Progenitor cell of endocrine pancreas (in vitro differentiated cells): Measurements from ENCODE around the gene TMEM143. TPM values are rescaled to one million over a fixed set of nuclear protein-coding genes. Genes with fewer than 3 reads are reported as not detected.
"Not testable (repeated sequence)": the region's sequence is repeated elsewhere in the genome, so short reads cannot be mapped to it uniquely, and the experiment has no call there.

Experiments used
- DNase-seq: peaks from one replicate; pipeline ENCODE4 v3.0.0; 2021; ENCODE audit warnings: low spot score; ENCODE audit not compliant: unreplicated experiment
- H3K27ac Mint-ChIP-seq: 2 replicates; pipeline ENCODE4 v1.8.0; 2021; ENCODE audit warnings: mild to moderate bottlenecking, moderate library complexity, mixed read lengths
- H3K27me3 Mint-ChIP-seq: 2 replicates; pipeline ENCODE4 v1.8.0; 2021; ENCODE audit warnings: mixed read lengths
- H3K36me3 Mint-ChIP-seq: 2 replicates; pipeline ENCODE4 v1.8.0; 2022; ENCODE audit warnings: mixed read lengths; ENCODE audit not compliant: insufficient read depth
- H3K4me1 Mint-ChIP-seq: 2 replicates; pipeline ENCODE4 v1.8.0; 2021; ENCODE audit warnings: low read depth, mixed read lengths
- H3K4me3 Mint-ChIP-seq: 2 replicates; pipeline ENCODE4 v1.8.0; 2021; ENCODE audit warnings: low read depth, mild to moderate bottlenecking, moderate library complexity, mixed read lengths
- H3K9me3 Mint-ChIP-seq: 2 replicates; pipeline ENCODE4 v1.8.0; 2021; ENCODE audit warnings: low read depth, mixed read lengths
- total RNA-seq: library from RNA; stranded (reverse); gene quantifications from 2 replicates; pipeline ENCODE4 v1.2.1, GENCODE V29; 2021
- TF ChIP-seq, protein P1 (sequence below): fragments of 200-600 bp; sonication (generic); IDR thresholded peaks from one replicate; pipeline ENCODE4 v1.5.0; 2021; ENCODE audit warnings: antibody characterized with exemption, mild to moderate bottlenecking; ENCODE audit not compliant: unreplicated experiment

The TMEM143 gene
- total RNA-seq, 1 donor from 2014 or later: 9.5 TPM

- DNase-seq: peak; percentile 96
- peak overlapping the region; percentile 95 for H3K27ac Mint-ChIP-seq
- no peaks in the 10 kb centered on the region for H3K36me3 Mint-ChIP-seq
- peaks cover 16% of the 10 kb centered on the region for H3K27me3 Mint-ChIP-seq
- H3K4me1 Mint-ChIP-seq: peaks cover 9% of the 10 kb centered on the region
- no peaks in the 10 kb centered on the region for H3K9me3 Mint-ChIP-seq
- peak overlapping the region; percentile 85 for H3K4me3 Mint-ChIP-seq
- TF ChIP-seq, protein P1, sequence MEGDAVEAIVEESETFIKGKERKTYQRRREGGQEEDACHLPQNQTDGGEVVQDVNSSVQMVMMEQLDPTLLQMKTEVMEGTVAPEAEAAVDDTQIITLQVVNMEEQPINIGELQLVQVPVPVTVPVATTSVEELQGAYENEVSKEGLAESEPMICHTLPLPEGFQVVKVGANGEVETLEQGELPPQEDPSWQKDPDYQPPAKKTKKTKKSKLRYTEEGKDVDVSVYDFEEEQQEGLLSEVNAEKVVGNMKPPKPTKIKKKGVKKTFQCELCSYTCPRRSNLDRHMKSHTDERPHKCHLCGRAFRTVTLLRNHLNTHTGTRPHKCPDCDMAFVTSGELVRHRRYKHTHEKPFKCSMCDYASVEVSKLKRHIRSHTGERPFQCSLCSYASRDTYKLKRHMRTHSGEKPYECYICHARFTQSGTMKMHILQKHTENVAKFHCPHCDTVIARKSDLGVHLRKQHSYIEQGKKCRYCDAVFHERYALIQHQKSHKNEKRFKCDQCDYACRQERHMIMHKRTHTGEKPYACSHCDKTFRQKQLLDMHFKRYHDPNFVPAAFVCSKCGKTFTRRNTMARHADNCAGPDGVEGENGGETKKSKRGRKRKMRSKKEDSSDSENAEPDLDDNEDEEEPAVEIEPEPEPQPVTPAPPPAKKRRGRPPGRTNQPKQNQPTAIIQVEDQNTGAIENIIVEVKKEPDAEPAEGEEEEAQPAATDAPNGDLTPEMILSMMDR: peak; percentile 32
These were observed 41.8 kb downstream of the TMEM143 start for GRCh38 chr19:48321622-48322591.

DNA sequence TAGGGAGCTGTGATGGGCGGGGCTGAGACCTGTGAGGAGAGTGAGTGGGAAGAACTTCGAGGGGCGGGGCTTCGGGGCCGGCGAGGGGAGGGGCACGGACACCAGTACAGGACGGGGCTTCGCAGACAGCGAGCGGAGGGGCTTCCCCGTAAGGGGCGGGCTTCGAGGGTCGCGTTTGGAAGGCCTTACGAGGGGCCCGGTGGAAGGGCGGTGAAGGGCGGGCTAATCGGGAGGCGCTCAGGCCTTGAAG lies 42.4 kb downstream of the TMEM143 start:
- H3K4me1 Mint-ChIP-seq: peaks cover 9% of the 10 kb centered on the region
- H3K36me3 Mint-ChIP-seq: no peaks in the 10 kb centered on the region
- TF ChIP-seq, protein P1: no peak
- peak overlapping the region; percentile 95 for H3K27ac Mint-ChIP-seq
- no peaks in the 10 kb centered on the region for H3K9me3 Mint-ChIP-seq
- H3K27me3 Mint-ChIP-seq: peaks cover 16% of the 10 kb centered on the region
- DNase-seq: peak; percentile 91
- H3K4me3 Mint-ChIP-seq: peak overlapping the region; percentile 85

DNA sequence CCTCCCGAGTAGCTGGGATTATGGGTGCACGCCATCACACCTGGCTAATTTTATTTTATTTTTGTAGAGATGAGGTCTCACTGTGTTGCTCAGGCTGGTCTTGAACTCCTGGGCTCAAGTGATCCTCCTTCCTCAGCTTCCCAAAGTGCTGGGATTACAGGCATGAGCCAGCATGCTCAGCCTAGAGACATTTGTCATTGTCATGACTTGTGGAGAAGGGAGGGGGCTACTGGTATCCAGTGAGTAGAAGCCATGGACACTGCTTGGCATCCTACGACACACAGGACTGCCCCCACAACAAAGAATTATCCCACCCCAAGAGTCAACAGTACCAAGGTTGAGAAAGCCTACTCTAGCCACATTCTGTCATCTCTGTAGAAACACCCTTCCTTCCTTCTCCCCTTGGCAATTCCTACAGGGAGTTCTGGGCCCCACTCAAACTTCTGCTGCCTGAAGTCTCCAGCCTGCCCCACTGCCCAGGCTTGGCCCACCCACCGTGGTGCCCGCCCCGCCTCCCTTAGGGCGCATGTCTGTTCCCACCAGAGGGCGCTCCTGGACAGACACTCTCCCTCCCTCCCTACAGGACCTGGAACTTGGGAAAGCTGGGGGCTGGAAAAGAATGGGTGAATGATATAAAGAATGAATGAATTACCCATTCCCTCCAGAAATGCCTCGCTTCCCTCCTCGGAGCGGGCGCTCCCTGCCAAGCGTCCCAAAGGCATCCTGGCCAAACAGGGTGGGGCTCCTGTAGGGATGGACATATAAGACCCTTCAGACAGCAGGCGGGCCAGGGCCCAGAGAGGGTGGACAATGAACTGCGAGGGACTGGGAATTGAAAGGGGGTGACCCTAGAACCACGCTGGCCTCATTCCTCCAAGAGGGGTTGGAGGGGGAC lies 43.8 kb downstream of the TMEM143 start:
- no peaks in the 10 kb centered on the region for H3K9me3 Mint-ChIP-seq
- H3K4me3 Mint-ChIP-seq: peak overlapping the region; percentile 85
- H3K27me3 Mint-ChIP-seq: peaks cover 8% of the 10 kb centered on the region
- peak; percentile 59 for DNase-seq
- no peaks in the 10 kb centered on the region for H3K36me3 Mint-ChIP-seq
- TF ChIP-seq, protein P1: peak; percentile 68
- H3K27ac Mint-ChIP-seq: no peak overlapping the region
- H3K4me1 Mint-ChIP-seq: peaks cover 6% of the 10 kb centered on the region

GRCh38 chr19:48318286-48318987 lies 45.3 kb downstream of the TMEM143 start:
- no peak for DNase-seq
- no peak overlapping the region for H3K4me3 Mint-ChIP-seq
- no peak overlapping the region for H3K27ac Mint-ChIP-seq
- no peaks in the 10 kb centered on the region for H3K9me3 Mint-ChIP-seq
- H3K27me3 Mint-ChIP-seq: peaks cover 4% of the 10 kb centered on the region
- TF ChIP-seq, protein P1: no peak
- peaks cover 6% of the 10 kb centered on the region for H3K4me1 Mint-ChIP-seq
- H3K36me3 Mint-ChIP-seq: no peaks in the 10 kb centered on the region

DNA sequence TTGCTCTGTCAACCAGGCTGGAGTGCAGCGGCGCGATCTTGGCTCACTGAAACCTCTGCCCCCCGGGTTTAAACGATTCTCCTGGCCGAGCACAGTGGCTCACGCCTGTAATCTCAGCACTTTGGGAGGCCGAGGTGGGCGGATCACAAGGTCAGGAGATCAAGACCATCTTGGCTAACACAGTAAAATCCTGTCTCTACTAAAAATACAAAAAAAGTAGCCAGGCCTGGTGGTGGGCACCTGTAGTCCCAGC lies 46.1 kb downstream of the TMEM143 start:
- H3K4me3 Mint-ChIP-seq, H3K27ac Mint-ChIP-seq, H3K9me3 Mint-ChIP-seq, H3K27me3 Mint-ChIP-seq, H3K4me1 Mint-ChIP-seq, H3K36me3 Mint-ChIP-seq, DNase-seq: not testable (repeated sequence)
